PC-3 (cell line): ENCODE results near the gene DCAF15.

Experiments
- EZH2 ChIP-seq: fragments of 300-600 bp; sonication (generic); IDR thresholded peaks from one replicate; pipeline ENCODE4 v1.6.1; 2017; ENCODE audit warnings: antibody characterized with exemption, mild to moderate bottlenecking, low read length; ENCODE audit not compliant: unreplicated experiment
- EZH2phosphoT487 ChIP-seq: fragments of 300-600 bp; sonication (generic); IDR thresholded peaks from 2 replicates; pipeline ENCODE4 v1.6.1; 2018; ENCODE audit warnings: mild to moderate bottlenecking, antibody characterized with exemption, low read length, borderline replicate concordance
- TF ChIP-seq, protein P1 (sequence below): fragments of 300-600 bp; sonication (generic); conservative IDR thresholded peaks from 2 replicates; pipeline ENCODE4 v1.5.1; 2017; ENCODE audit warnings: antibody characterized with exemption, low read depth, mild to moderate bottlenecking, low read length

DNA sequence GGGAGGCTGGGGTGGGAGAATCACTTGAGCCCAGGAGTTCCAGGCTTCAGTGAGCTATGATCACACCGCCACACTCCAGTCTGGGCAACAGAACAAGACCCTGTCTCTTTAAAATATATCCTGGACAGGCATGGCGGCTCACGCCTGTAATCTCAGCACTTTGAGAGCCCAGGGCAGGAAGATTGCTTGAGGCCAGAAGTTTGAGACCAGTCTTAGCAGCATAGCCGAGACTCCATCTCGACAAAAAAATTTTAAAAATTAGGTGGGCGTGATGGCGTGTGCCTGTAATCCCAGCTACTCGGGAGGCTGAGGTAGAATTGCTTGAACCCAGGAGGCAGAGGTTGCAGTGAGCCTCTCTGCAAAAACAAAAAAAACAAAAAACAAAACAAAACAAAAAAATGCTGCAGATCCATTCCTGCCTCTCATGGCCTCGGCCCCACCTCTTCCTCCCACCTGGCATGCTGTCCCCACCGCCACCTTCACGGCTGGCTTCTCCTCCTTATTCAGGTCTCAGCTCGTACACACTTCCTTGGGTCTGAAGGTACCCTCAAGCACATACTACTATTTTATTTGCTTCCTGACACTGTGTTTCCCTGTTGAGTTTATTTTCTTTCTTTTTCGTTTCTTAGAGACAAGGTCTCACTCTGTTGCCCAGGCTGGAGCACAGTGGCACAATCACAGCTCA, 48.5 kb downstream of the DCAF15 start:
- TF ChIP-seq EZH2phosphoT487 (no peak), EZH2 (no peak)
- TF ChIP-seq, protein P1, sequence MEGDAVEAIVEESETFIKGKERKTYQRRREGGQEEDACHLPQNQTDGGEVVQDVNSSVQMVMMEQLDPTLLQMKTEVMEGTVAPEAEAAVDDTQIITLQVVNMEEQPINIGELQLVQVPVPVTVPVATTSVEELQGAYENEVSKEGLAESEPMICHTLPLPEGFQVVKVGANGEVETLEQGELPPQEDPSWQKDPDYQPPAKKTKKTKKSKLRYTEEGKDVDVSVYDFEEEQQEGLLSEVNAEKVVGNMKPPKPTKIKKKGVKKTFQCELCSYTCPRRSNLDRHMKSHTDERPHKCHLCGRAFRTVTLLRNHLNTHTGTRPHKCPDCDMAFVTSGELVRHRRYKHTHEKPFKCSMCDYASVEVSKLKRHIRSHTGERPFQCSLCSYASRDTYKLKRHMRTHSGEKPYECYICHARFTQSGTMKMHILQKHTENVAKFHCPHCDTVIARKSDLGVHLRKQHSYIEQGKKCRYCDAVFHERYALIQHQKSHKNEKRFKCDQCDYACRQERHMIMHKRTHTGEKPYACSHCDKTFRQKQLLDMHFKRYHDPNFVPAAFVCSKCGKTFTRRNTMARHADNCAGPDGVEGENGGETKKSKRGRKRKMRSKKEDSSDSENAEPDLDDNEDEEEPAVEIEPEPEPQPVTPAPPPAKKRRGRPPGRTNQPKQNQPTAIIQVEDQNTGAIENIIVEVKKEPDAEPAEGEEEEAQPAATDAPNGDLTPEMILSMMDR, result no peak
